ENCODE measurements around the gene BAIAP3. TPM values are rescaled to one million over a fixed set of nuclear protein-coding genes. Genes with fewer than 3 reads are reported as not detected.

BAIAP3 gene
- total and polyA plus RNA-seq, 12 donors = 0.79 to 129 (median 16.3) TPM

DNA sequence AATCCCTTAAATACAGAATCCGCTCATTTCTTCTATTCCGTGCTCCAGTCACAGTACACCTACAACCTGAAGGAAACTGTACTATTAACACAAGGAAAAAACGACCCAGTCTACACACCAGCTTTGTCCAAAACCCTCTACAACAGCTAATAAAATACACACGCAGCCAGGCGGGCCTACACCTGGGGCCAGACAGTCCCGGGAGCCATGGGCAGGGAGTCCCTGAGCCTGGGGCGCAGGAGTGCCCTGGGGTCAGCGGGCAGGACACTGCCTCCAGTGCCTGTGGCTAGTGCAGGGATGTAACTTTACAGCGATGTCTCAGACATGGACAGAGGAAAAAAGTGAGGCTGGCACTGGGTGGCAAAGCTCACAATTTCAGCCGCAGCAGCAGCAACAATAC lies 46.8 kb downstream of the BAIAP3 start:
- intact Hi-C loops (cut with DNase I) = no loop called here
- no peak for DNase-seq
- WGBS, 4 donors = 84 to 90% (median 87%) methylated on average over 8 to 10 of the region's 10 CpGs
- Histone ChIP-seq H3K4me1 (replicated peaks in 1 of 2) (peaks cover 12 to 22% of the 10 kb centered on the region in 2 donors), H3K36me3 (replicated peaks in 1 of 2) (peaks cover 0 to 8% of the 10 kb centered on the region in 2 donors), H3K27me3 (no peaks in the 10 kb centered on the region), H3K9me3 (replicated peaks in 1 of 3) (no peaks in the 10 kb centered on the region), H3K4me3 (no peak overlapping the region), H3K27ac (peak overlapping the region in 4 of 5 donors; percentile 37 to 98 (median 97))
- no peak for TF ChIP-seq POLR2A (IDR thresholded peaks at IDR 0.05)
- TF ChIP-seq, protein P1, sequence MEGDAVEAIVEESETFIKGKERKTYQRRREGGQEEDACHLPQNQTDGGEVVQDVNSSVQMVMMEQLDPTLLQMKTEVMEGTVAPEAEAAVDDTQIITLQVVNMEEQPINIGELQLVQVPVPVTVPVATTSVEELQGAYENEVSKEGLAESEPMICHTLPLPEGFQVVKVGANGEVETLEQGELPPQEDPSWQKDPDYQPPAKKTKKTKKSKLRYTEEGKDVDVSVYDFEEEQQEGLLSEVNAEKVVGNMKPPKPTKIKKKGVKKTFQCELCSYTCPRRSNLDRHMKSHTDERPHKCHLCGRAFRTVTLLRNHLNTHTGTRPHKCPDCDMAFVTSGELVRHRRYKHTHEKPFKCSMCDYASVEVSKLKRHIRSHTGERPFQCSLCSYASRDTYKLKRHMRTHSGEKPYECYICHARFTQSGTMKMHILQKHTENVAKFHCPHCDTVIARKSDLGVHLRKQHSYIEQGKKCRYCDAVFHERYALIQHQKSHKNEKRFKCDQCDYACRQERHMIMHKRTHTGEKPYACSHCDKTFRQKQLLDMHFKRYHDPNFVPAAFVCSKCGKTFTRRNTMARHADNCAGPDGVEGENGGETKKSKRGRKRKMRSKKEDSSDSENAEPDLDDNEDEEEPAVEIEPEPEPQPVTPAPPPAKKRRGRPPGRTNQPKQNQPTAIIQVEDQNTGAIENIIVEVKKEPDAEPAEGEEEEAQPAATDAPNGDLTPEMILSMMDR (IDR thresholded peaks at IDR 0.05) = no peak

DNA sequence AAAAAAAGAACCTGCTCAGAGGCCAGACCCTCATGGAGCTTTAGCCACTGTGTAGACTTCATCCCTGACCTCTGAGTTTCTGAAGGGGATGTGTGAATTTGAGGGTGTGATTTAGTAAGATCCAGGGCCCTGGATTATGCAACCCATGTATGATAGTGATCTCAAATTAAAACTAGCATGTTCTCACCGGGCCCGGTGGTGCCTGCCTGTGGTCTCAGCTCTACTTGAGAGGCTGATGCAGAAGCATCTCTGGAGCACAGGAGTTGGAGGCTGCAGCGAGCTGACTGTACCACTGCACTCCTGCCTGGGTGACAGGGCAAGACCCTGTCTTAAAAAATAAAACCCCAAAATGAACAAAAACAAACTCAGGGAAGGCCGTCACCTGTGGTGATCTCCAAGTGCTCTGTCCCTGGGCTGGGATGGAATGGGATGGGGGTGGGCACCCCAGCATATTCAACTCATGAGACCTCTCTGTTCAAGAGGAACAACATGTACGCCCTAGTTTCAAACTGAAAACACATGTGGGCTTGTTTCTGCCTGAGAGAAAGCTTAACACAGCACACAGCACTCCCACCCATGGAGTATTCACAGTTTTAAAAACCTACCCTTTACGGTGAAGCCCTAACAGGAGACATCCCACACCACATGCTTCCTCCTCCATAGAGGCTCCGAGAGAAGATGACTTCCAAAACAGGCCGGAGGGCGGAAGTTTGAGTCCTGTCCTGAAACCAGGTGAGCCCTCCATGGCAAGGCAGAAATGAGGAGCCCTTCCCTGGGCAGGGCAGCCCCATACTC lies 48.4 kb downstream of the BAIAP3 start:
- 86 to 94% (median 89%) methylated on average over 7 to 9 of the region's 9 CpGs for WGBS, 4 donors
- DNase-seq = no peak
- Histone ChIP-seq H3K9me3 (replicated peaks in 1 of 3) (no peaks in the 10 kb centered on the region), H3K4me3 (no peak overlapping the region), H3K27ac (no peak overlapping the region), H3K27me3 (no peaks in the 10 kb centered on the region), H3K4me1 (replicated peaks in 1 of 2) (peaks cover 12 to 22% of the 10 kb centered on the region in 2 donors), H3K36me3 (replicated peaks in 1 of 2) (peaks cover 0 to 8% of the 10 kb centered on the region in 2 donors)
- intact Hi-C loops (cut with DNase I) = no loop called here
- TF ChIP-seq, protein P1 (IDR thresholded peaks at IDR 0.05) = no peak
- TF ChIP-seq POLR2A (IDR thresholded peaks at IDR 0.05) = no peak

DNA sequence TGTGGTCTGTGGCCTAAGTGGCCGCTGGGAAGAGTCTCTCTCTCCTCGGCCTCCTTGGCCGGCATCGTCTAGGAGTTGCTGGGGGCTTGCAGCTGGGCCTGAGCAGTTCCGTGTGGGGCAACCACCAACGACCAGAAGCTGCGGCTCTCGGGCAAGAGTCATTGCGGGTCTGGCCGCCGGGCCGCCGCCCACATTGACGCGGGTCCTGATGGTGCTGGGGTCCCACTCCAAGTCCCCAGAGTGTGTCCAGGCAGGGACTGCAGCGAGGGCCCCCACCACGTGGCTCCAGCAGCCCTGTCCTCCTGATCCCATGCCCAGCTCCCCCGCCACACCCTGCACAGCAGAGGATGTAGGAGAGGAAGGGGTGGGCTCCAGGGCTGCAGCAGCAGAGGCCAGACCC lies 50.1 kb downstream of the BAIAP3 start:
- Histone ChIP-seq H3K27ac (no peak overlapping the region), H3K27me3 (no peaks in the 10 kb centered on the region), H3K4me1 (replicated peaks in 1 of 2) (peaks cover 8 to 11% of the 10 kb centered on the region in 2 donors), H3K9me3 (replicated peaks in 1 of 3) (no peaks in the 10 kb centered on the region), H3K36me3 (replicated peaks in 1 of 2) (peaks cover 0 to 8% of the 10 kb centered on the region in 2 donors), H3K4me3 (no peak overlapping the region)
- DNase-seq = no peak
- WGBS, 4 donors = 89 to 93% (median 92%) methylated on average over 11 to 18 of the region's 18 CpGs; no CpG with 5 or more reads in 1 of the 4 donors
- intact Hi-C loops (cut with DNase I) = no loop called here
- no peak for TF ChIP-seq POLR2A (IDR thresholded peaks at IDR 0.05)
- TF ChIP-seq, protein P1 (IDR thresholded peaks at IDR 0.05) = no peak

DNA sequence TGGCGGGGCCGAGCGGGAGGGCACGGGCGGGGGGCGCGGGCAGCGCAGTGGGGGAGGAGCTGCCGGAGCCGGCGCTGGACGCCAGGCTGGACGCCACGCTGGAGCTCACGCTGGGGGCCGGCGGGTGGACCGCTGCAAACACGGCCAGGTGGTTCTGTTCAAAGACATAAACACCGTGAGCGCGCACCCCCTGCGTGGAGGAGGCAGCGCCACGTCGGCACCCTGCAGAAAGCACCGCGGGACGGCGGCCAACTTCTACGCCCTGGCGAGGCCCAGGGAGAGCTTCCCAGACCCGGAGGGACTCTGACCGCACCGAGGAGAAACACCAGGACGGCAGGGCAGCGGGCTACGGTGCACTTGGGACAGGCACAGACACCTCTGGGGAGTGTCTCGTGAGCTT lies 51.8 kb downstream of the BAIAP3 start:
- no peak for DNase-seq
- Histone ChIP-seq H3K4me3 (no peak overlapping the region), H3K4me1 (replicated peaks in 1 of 2) (no peaks in the 10 kb centered on the region), H3K9me3 (replicated peaks in 1 of 3) (no peaks in the 10 kb centered on the region), H3K27me3 (no peaks in the 10 kb centered on the region), H3K36me3 (replicated peaks in 1 of 2) (peaks cover 0 to 17% of the 10 kb centered on the region in 2 donors), H3K27ac (no peak overlapping the region)
- TF ChIP-seq, protein P1 (IDR thresholded peaks at IDR 0.05) = no peak
- TF ChIP-seq POLR2A (IDR thresholded peaks at IDR 0.05) = no peak
- 93 to 97% (median 96%) methylated on average over 30 to 39 of the region's 39 CpGs for WGBS, 4 donors
- intact Hi-C loops (cut with DNase I) = no loop called here
